Astrocyte (in vitro differentiated cells and primary cell): ENCODE measurements around the gene CHRNB4. TPM values are rescaled to one million over a fixed set of nuclear protein-coding genes. Genes with fewer than 3 reads are reported as not detected.

Source experiments
- DNase-seq: peaks from one replicate; pipeline ENCODE4 v3.0.0-alpha.2; 2010; ENCODE audit warnings: low read depth
- FAIRE-seq: peaks from 2 replicates; lab custom pipeline; 2011; peaks lifted over from hg19 to GRCh38; lab: Jason Lieb, UNC
- H2AFZ ChIP-seq: 2 replicates; pipeline ENCODE4 v1.6.0; 2012; ENCODE audit warnings: low read depth, low read length, inconsistent platforms
- H3K27ac ChIP-seq: 2 replicates; pipeline ENCODE4 v1.5.1; 2011; ENCODE audit warnings: low read depth, low read length, inconsistent platforms
- H3K27me3 ChIP-seq: 2 replicates; pipeline ENCODE4 v1.6.0; 2011; ENCODE audit warnings: low read length, inconsistent platforms; ENCODE audit not compliant: insufficient read depth
- H3K36me3 ChIP-seq: 2 replicates; pipeline ENCODE4 v1.5.1; 2011; ENCODE audit warnings: low read length, inconsistent platforms; ENCODE audit not compliant: insufficient read depth
- H3K4me1 ChIP-seq: 2 replicates; pipeline ENCODE4 v1.5.1; 2011; ENCODE audit warnings: low read length, inconsistent platforms; ENCODE audit not compliant: insufficient read depth
- H3K4me2 ChIP-seq: 2 replicates; pipeline ENCODE4 v1.6.0; 2012; ENCODE audit warnings: low read length, inconsistent platforms
- H3K4me3 ChIP-seq: 2 replicates; pipeline ENCODE4 v1.5.1; 2011; ENCODE audit warnings: low read depth, mild to moderate bottlenecking, low read length, inconsistent platforms; ENCODE audit not compliant: insufficient read depth
- H3K79me2 ChIP-seq: 2 replicates; pipeline ENCODE4 v1.6.0; 2012; ENCODE audit warnings: mild to moderate bottlenecking, low read length, inconsistent platforms; ENCODE audit not compliant: insufficient read depth
- H3K9ac ChIP-seq: 2 replicates; pipeline ENCODE4 v1.6.0; 2012; ENCODE audit warnings: mild to moderate bottlenecking, low read length, inconsistent platforms
- H3K9me3 ChIP-seq: 2 replicates; pipeline ENCODE4 v1.5.1; 2012; ENCODE audit warnings: low read depth, mild to moderate bottlenecking, low read length, inconsistent platforms; ENCODE audit not compliant: insufficient read depth
- H4K20me1 ChIP-seq: 2 replicates; pipeline ENCODE4 v1.6.0; 2012; ENCODE audit warnings: low read length, inconsistent platforms; ENCODE audit not compliant: insufficient read depth
- H3K27ac Mint-ChIP-seq: one replicate; pipeline ENCODE4 v1.8.0; 2021; ENCODE audit warnings: mild to moderate bottlenecking, mixed read lengths; ENCODE audit not compliant: unreplicated experiment
- H3K27me3 Mint-ChIP-seq: one replicate; pipeline ENCODE4 v1.8.0; 2021; ENCODE audit warnings: low read depth, mixed read lengths; ENCODE audit not compliant: unreplicated experiment
- H3K36me3 Mint-ChIP-seq: one replicate; pipeline ENCODE4 v1.8.0; 2021; ENCODE audit warnings: low read depth, mixed read lengths; ENCODE audit not compliant: unreplicated experiment
- H3K4me1 Mint-ChIP-seq: one replicate; pipeline ENCODE4 v1.8.0; 2021; ENCODE audit warnings: low read depth, mixed read lengths; ENCODE audit not compliant: unreplicated experiment
- H3K4me3 Mint-ChIP-seq: one replicate; pipeline ENCODE4 v1.8.0; 2021; ENCODE audit warnings: mild to moderate bottlenecking, moderate library complexity, mixed read lengths; ENCODE audit not compliant: unreplicated experiment
- H3K9me3 Mint-ChIP-seq: one replicate; pipeline ENCODE4 v1.8.0; 2021; ENCODE audit warnings: mild to moderate bottlenecking, mixed read lengths; ENCODE audit not compliant: unreplicated experiment
- EZH2 ChIP-seq: IDR thresholded peaks from 2 replicates; pipeline ENCODE4 v1.6.1; 2012; ENCODE audit warnings: mild to moderate bottlenecking, low read length, inconsistent platforms; ENCODE audit not compliant: insufficient read depth
- total RNA-seq: library from RNA; stranded (reverse); gene quantifications from 2 replicates; pipeline ENCODE4 v1.2.1, GENCODE V29; 2021
- TF ChIP-seq, protein P1 (sequence below): IDR thresholded peaks from 2 replicates; pipeline ENCODE4 v1.5.1; 2011; ENCODE audit warnings: low read depth, mild to moderate bottlenecking, inconsistent platforms, low read length, moderate library complexity; ENCODE audit not compliant: insufficient read depth

The CHRNB4 gene
- total RNA-seq, 1 donor from 2014 or later: not detected

DNA sequence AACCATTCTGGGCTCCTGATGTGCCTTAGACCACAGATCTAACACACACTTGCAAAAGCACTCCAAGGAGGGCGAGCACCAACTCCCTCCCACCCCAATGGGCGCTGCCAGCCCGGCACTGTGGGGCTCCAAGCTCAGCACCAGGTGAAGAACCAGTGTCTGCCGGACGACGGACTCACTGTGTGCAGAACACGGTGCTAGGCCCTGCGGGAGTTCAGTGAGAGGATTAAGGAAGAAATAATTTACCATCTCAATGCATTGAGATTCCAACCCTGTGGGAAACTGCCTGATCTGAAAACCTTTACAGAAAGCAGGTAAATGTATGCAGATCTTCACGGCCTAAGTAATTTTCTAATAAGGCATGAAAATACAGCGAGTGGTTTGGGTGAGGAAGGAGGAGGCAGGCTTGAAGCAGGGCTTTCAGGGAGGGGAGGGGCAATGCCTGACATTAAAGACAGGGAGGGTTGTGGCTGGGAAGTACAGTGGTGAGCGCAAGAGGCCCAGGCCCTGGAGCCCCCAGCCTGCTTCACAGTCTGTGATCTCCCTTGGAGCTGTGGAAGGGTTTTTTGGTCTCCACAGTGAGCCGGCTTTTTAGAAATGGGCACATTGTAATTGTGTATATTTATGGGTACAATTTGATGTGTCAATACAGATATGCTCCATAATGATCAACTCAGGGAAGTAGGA, 35.6 kb upstream of the CHRNB4 start:
- H3K9me3 Mint-ChIP-seq: peaks cover 2% of the 10 kb centered on the region
- no peak for FAIRE-seq

DNA sequence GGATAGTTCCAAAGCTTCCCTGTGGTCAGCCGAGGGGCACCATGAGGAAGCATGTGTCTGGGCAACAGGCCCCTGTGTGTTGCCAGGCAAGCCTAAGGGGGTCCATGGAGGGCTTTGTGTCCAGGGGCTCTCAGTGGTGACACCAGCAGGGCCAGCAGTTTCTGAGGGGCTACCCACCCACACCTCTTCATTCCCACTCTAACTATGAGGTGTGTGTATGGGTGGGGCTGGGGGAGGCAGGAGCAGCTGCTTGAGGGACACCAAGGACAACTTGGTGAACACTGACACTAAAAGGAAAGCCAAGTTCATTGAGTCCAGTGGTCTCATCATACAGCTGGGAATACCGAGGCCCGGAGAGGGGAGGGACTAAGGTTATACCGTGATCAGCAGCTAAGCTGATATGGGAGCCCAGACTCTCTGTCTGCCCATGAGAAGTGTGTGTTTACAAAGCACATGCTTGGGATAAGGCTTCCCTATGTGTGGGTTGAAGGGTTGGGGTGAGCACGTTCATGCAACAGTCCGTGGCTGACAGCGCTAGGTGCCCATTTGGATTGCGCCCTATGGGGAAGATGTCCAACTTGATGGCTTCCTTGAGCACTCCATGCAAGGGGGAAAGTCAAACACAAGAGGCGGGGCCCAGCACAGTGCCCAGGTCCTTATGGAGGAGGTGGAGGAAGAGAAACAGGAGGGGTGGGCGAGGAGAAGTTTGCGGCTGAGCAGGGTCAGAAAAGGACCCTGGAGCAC, 34.8 kb upstream of the CHRNB4 start:
- Histone ChIP-seq H3K79me2 (no peaks in the 10 kb centered on the region), H3K27me3 (no peaks in the 10 kb centered on the region), H3K4me3 (no peak overlapping the region), H3K4me2 (no peak overlapping the region), H3K9ac (no peak overlapping the region), H2AFZ (no peak overlapping the region), H3K27ac (no peak overlapping the region), H3K36me3 (no peaks in the 10 kb centered on the region), H4K20me1 (no peaks in the 10 kb centered on the region), H3K4me1 (no peaks in the 10 kb centered on the region), H3K9me3 (no peaks in the 10 kb centered on the region)
- Mint-ChIP-seq H3K4me3 (no peak overlapping the region), H3K27ac (no peak overlapping the region), H3K4me1 (peaks cover 5% of the 10 kb centered on the region), H3K9me3 (peaks cover 2% of the 10 kb centered on the region), H3K36me3 (no peaks in the 10 kb centered on the region), H3K27me3 (peaks cover 16% of the 10 kb centered on the region)
- no peak for DNase-seq
- TF ChIP-seq, protein P1, sequence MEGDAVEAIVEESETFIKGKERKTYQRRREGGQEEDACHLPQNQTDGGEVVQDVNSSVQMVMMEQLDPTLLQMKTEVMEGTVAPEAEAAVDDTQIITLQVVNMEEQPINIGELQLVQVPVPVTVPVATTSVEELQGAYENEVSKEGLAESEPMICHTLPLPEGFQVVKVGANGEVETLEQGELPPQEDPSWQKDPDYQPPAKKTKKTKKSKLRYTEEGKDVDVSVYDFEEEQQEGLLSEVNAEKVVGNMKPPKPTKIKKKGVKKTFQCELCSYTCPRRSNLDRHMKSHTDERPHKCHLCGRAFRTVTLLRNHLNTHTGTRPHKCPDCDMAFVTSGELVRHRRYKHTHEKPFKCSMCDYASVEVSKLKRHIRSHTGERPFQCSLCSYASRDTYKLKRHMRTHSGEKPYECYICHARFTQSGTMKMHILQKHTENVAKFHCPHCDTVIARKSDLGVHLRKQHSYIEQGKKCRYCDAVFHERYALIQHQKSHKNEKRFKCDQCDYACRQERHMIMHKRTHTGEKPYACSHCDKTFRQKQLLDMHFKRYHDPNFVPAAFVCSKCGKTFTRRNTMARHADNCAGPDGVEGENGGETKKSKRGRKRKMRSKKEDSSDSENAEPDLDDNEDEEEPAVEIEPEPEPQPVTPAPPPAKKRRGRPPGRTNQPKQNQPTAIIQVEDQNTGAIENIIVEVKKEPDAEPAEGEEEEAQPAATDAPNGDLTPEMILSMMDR: no peak
- TF ChIP-seq EZH2: no peak
- no peak for FAIRE-seq

More for the DNA sequence above, 35.6 kb upstream of the CHRNB4 start:
- H3K4me1 Mint-ChIP-seq: peaks cover 5% of the 10 kb centered on the region
- no peaks in the 10 kb centered on the region for H3K9me3 ChIP-seq
- no peak overlapping the region for H3K4me3 ChIP-seq
- H3K36me3 Mint-ChIP-seq: no peaks in the 10 kb centered on the region
- H3K36me3 ChIP-seq: no peaks in the 10 kb centered on the region
- TF ChIP-seq EZH2: no peak
- TF ChIP-seq, protein P1: no peak
- H3K9ac ChIP-seq: no peak overlapping the region
- peak overlapping the region; percentile 83 for H3K27ac Mint-ChIP-seq
- no peaks in the 10 kb centered on the region for H4K20me1 ChIP-seq
- no peaks in the 10 kb centered on the region for H3K27me3 ChIP-seq
- H3K4me3 Mint-ChIP-seq: no peak overlapping the region
- H3K4me1 ChIP-seq: no peaks in the 10 kb centered on the region
- no peak overlapping the region for H3K4me2 ChIP-seq
- peaks cover 21% of the 10 kb centered on the region for H3K27me3 Mint-ChIP-seq
- no peak overlapping the region for H2AFZ ChIP-seq
- DNase-seq: no peak
- no peaks in the 10 kb centered on the region for H3K79me2 ChIP-seq
- H3K27ac ChIP-seq: no peak overlapping the region
